WTC11 (cell line): ENCODE results near the gene FATE1. TPM values are rescaled to one million over a fixed set of nuclear protein-coding genes. Genes with fewer than 3 reads are reported as not detected.

ENCODE experiments used
- ATAC-seq: fragments of 200-7000 bp; cut with Tn5 transposase; 2 replicates; pipeline ENCODE4 v1.10.0; 2021; ENCODE audit warnings: mild to moderate bottlenecking, moderate library complexity
- CTCF ChIA-PET: fragments of 300-600 bp; sonication (Branson Sonifier 250); formaldehyde crosslinking; loops from one replicate; lab custom pipeline; 2021; ENCODE audit warnings: antibody characterized with exemption; lab: Charles Lee
- POLR2A ChIA-PET: fragments of 350-600 bp; sonication (Branson Sonifier 250); formaldehyde crosslinking; loops from one replicate; lab custom pipeline; 2021; ENCODE audit warnings: antibody characterized with exemption; lab: Charles Lee
- DNase-seq: peaks from one replicate; pipeline ENCODE4 v3.0.0; 2021; ENCODE audit warnings: low spot score
- H3K27ac Mint-ChIP-seq: 2 replicates; pipeline ENCODE4 v1.8.0; 2021; ENCODE audit warnings: mixed read lengths
- H3K27me3 Mint-ChIP-seq: 2 replicates; pipeline ENCODE4 v1.8.0; 2021; ENCODE audit warnings: low read depth, mild to moderate bottlenecking, moderate library complexity, mixed read lengths
- H3K36me3 Mint-ChIP-seq: 2 replicates; pipeline ENCODE4 v1.8.0; 2021; ENCODE audit warnings: mixed read lengths
- H3K4me1 Mint-ChIP-seq: 2 replicates; pipeline ENCODE4 v1.8.0; 2022; ENCODE audit warnings: mixed read lengths
- H3K4me3 Mint-ChIP-seq: 2 replicates; pipeline ENCODE4 v1.8.0; 2021; ENCODE audit warnings: mild to moderate bottlenecking, moderate library complexity, mixed read lengths
- H3K9me3 Mint-ChIP-seq: 2 replicates; pipeline ENCODE4 v1.8.0; 2021; ENCODE audit warnings: mixed read lengths
- CBFB ChIP-seq: sonication (generic); formaldehyde crosslinking; IDR thresholded peaks from 2 replicates; pipeline ENCODE4 v1.8.1; 2022; ENCODE audit warnings: mild to moderate bottlenecking, low read depth, missing genetic modification reagents
- ELF4 ChIP-seq: sonication (generic); formaldehyde crosslinking; IDR thresholded peaks from 2 replicates; pipeline ENCODE4 v1.8.1; 2022; ENCODE audit warnings: low read depth, mild to moderate bottlenecking, moderate library complexity, missing genetic modification reagents
- FOXK1 ChIP-seq: sonication (generic); formaldehyde crosslinking; IDR thresholded peaks from 2 replicates; pipeline ENCODE4 v1.8.0; 2022; ENCODE audit warnings: mild to moderate bottlenecking, moderate library complexity, missing genetic modification reagents
- GTF2I ChIP-seq: fragments of 250-450 bp; sonication (Bioruptor Pico); conservative IDR thresholded peaks from 2 replicates; pipeline ENCODE4 v1.4.0; 2021; ENCODE audit warnings: mild to moderate bottlenecking
- IRF2 ChIP-seq: sonication (generic); formaldehyde crosslinking; IDR thresholded peaks from 2 replicates; pipeline ENCODE4 v1.8.0; 2022; ENCODE audit warnings: low read depth, missing genetic modification reagents, borderline replicate concordance
- JUN ChIP-seq: sonication (generic); formaldehyde crosslinking; IDR thresholded peaks from 2 replicates; pipeline ENCODE4 v1.8.0; 2023; ENCODE audit warnings: mild to moderate bottlenecking, missing genetic modification reagents
- MXD4 ChIP-seq: fragments of 250-450 bp; sonication (Bioruptor Pico); IDR thresholded peaks from 2 replicates; pipeline ENCODE4 v1.8.0; 2021; ENCODE audit warnings: mild to moderate bottlenecking, moderate library complexity, borderline replicate concordance
- NFATC4 ChIP-seq: fragments of 250-450 bp; sonication (Bioruptor Pico); IDR thresholded peaks from 2 replicates; pipeline ENCODE4 v1.9.0; 2021; ENCODE audit warnings: mild to moderate bottlenecking
- SMAD4 ChIP-seq: sonication (generic); formaldehyde crosslinking; IDR thresholded peaks from 2 replicates; pipeline ENCODE4 v1.8.0; 2022; ENCODE audit warnings: mild to moderate bottlenecking, missing genetic modification reagents
- TCF7 ChIP-seq: sonication (generic); formaldehyde crosslinking; IDR thresholded peaks from 2 replicates; pipeline ENCODE4 v1.8.0; 2022; ENCODE audit warnings: mild to moderate bottlenecking, low read depth, missing genetic modification reagents, moderate library complexity
- TEAD4 ChIP-seq: sonication (generic); formaldehyde crosslinking; IDR thresholded peaks from 2 replicates; pipeline ENCODE4 v1.8.0; 2022; ENCODE audit warnings: mild to moderate bottlenecking, missing genetic modification reagents
- TP53 ChIP-seq: sonication (generic); formaldehyde crosslinking; IDR thresholded peaks from 2 replicates; pipeline ENCODE4 v1.8.1; 2023; ENCODE audit warnings: mild to moderate bottlenecking, missing genetic modification reagents
- ZNF121 ChIP-seq: sonication (generic); formaldehyde crosslinking; IDR thresholded peaks from 2 replicates; pipeline ENCODE4 v1.8.0; 2023; ENCODE audit warnings: missing genetic modification reagents
- ZNF219 ChIP-seq: sonication (generic); formaldehyde crosslinking; IDR thresholded peaks from 2 replicates; pipeline ENCODE4 v1.8.0; 2023; ENCODE audit warnings: missing genetic modification reagents, mild to moderate bottlenecking, borderline replicate concordance
- ZNF263 ChIP-seq: sonication (generic); formaldehyde crosslinking; IDR thresholded peaks from 2 replicates; pipeline ENCODE4 v1.8.1; 2022; ENCODE audit warnings: low read depth, mild to moderate bottlenecking, moderate library complexity, missing genetic modification reagents
- ZNF671 ChIP-seq: fragments of 250-450 bp; sonication (Bioruptor Pico); IDR thresholded peaks from 2 replicates; pipeline ENCODE4 v1.8.0; 2021; ENCODE audit warnings: mild to moderate bottlenecking
- total RNA-seq: library from RNA; stranded (reverse); gene quantifications from 3 replicates; pipeline ENCODE4 v1.2.3, GENCODE V29; 2021
- TF ChIP-seq, protein P1 (sequence below): fragments of 250-450 bp; sonication (Bioruptor Pico); IDR thresholded peaks from 2 replicates; pipeline ENCODE4 v1.9.0; 2021; ENCODE audit warnings: moderate library complexity, mild to moderate bottlenecking, inconsistent platforms, borderline replicate concordance
- TF ChIP-seq, protein P2 (sequence below): fragments of 250-450 bp; sonication (Bioruptor Pico); conservative IDR thresholded peaks from 2 replicates; pipeline ENCODE4 v1.9.0; 2021; ENCODE audit warnings: mild to moderate bottlenecking
- TF ChIP-seq, protein P3 (sequence below): sonication (generic); formaldehyde crosslinking; IDR thresholded peaks from 2 replicates; pipeline ENCODE4 v1.8.1; 2023; ENCODE audit warnings: mild to moderate bottlenecking, missing genetic modification reagents, moderate library complexity
- TF ChIP-seq, protein P4 (sequence below): sonication (generic); formaldehyde crosslinking; IDR thresholded peaks from 2 replicates; pipeline ENCODE4 v1.8.0; 2022; ENCODE audit warnings: mild to moderate bottlenecking, missing genetic modification reagents
- TF ChIP-seq, protein P5 (sequence below): sonication (generic); formaldehyde crosslinking; IDR thresholded peaks from 2 replicates; pipeline ENCODE4 v1.8.0; 2023; ENCODE audit warnings: mild to moderate bottlenecking, missing genetic modification reagents
- TF ChIP-seq, protein P6 (sequence below): fragments of 250-450 bp; sonication (Bioruptor Pico); IDR thresholded peaks from 2 replicates; pipeline ENCODE4 v1.9.0; 2021; ENCODE audit warnings: mild to moderate bottlenecking
- TF ChIP-seq, protein P7 (sequence below): sonication (generic); formaldehyde crosslinking; IDR thresholded peaks from 2 replicates; pipeline ENCODE4 v1.8.0; 2023; ENCODE audit warnings: missing genetic modification reagents, mild to moderate bottlenecking, borderline replicate concordance

FATE1 gene
- total RNA-seq, 1 experiment from 2014 or later: not detected

DNA sequence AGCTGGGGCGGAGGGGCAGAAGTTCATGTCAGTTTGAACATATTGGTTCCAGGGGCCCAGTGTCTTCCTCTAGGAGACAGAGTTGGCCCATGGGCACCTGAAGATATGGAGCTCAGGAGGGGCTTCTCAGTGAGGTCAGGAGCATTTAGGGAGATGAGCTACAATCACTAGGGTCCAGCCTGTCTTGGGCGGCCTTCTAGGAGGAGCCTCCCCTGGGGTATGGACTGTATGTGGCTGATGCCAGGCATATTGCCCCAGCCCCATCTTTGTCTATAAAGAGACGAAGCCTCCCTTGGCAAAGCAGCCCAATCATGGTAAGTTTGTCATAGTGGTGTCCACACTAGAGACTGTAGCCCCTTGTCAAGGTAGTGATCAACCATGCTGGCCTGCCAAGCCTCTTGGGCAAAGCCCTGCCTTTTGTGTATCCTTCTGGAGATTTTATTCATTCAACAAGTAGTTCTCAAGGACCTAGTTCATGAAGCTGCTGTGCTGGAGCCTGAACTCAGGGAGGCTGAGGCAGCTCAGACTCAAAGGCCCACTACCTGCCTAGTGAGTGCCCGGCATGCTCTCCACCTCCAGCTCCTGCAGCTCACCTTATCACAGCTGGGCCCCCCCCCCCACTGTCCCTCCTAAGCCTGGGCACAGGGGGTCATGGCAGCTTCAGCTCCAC lies 13.4 kb downstream of the FATE1 start (continued):
- TF ChIP-seq ELF4 (CRISPR knock-in tag) (no peak), IRF2 (CRISPR knock-in tag) (no peak), SMAD4 (no peak)
- TF ChIP-seq, protein P1, sequence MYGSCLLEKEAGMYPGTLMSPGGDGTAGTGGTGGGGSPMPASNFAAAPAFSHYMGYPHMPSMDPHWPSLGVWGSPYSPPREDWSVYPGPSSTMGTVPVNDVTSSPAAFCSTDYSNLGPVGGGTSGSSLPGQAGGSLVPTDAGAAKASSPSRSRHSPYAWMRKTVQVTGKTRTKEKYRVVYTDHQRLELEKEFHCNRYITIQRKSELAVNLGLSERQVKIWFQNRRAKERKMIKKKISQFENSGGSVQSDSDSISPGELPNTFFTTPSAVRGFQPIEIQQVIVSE (CRISPR knock-in tag): no peak

DNA sequence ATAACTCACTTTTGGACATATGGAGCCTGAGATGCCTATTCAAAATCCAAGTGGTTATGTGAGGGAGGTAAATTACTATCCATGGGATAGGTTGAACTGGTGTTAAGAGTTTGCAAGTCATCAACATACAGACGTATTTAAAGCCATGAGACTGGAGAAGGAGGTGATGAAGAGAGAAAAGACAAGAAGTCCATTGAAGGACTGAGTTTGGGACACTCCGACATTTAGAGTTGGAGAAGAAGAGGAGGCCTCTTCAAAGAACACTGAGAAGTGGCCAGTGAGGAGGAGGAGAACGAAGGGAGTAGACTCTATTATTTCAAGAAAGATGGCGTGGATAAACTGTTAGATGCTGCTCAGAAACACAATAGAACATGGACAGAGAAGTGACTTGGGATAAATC lies 18.6 kb downstream of the FATE1 start, which contains the start of gene CNGA2:
CNGA2 (plus strand) TSS at position 301 of the 400 bp plus-strand sequence. CDS start 3,738 bp downstream, outside the sequence.
- ATAC-seq: no peak
- no peaks in the 10 kb centered on the region for H3K4me1 Mint-ChIP-seq
- H3K27ac Mint-ChIP-seq: no peak within 1 kb of the TSS
- H3K27me3 Mint-ChIP-seq: no peaks in the 10 kb centered on the region; the same call in none of the 2 replicates
- no peak within 1 kb of the TSS for H3K4me3 Mint-ChIP-seq
- no peaks in the 10 kb centered on the region for H3K36me3 Mint-ChIP-seq
- H3K9me3 Mint-ChIP-seq: 0 out of 2 replicates have a peak, but pooled peaks cover 6% of the 10 kb centered on the region
- POLR2A ChIA-PET: no interaction called here
- no peak for TF ChIP-seq TEAD4 (CRISPR knock-in tag)
- no peak for TF ChIP-seq ZNF219
- TF ChIP-seq JUN (CRISPR knock-in tag): no peak
- TF ChIP-seq, protein P2, sequence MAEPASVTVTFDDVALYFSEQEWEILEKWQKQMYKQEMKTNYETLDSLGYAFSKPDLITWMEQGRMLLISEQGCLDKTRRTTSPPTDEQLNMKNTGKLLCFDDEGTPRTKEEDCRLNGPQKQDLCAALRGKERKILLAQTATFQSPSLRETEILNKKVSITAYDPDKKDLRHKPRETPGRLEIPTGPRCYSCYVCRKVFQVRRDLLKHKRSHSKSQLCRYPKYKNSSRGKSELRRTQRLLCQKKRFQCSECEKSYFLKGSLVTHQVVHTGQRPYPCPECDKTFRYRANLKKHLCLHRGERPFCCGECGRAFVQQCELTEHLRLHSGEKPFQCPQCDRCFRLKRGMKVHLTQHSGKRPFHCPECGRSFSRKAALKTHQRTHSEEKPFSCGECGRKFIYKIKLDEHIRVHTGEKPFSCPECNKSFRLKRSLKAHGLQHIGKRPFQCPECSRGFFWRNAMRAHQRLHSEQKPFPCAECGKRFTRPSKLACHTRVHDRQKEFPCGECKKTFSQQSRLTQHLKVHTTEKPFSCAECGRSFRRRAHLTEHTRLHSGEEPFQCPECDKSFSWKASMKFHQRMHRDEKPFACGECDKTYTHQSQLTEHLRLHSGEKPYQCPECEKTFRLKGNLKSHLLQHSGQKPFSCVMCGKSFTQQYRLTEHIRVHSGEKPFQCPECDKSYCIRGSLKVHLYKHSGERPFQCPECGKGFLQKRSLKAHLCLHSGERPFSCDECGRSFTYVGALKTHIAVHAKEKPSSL (CRISPR knock-in tag): no peak
- no peak for TF ChIP-seq CBFB
- no peak for TF ChIP-seq TP53 (CRISPR knock-in tag)
- TF ChIP-seq FOXK1 (CRISPR knock-in tag): no peak
- TF ChIP-seq, protein P3, sequence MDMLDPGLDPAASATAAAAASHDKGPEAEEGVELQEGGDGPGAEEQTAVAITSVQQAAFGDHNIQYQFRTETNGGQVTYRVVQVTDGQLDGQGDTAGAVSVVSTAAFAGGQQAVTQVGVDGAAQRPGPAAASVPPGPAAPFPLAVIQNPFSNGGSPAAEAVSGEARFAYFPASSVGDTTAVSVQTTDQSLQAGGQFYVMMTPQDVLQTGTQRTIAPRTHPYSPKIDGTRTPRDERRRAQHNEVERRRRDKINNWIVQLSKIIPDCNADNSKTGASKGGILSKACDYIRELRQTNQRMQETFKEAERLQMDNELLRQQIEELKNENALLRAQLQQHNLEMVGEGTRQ (CRISPR knock-in tag): no peak
- TF ChIP-seq, protein P4, sequence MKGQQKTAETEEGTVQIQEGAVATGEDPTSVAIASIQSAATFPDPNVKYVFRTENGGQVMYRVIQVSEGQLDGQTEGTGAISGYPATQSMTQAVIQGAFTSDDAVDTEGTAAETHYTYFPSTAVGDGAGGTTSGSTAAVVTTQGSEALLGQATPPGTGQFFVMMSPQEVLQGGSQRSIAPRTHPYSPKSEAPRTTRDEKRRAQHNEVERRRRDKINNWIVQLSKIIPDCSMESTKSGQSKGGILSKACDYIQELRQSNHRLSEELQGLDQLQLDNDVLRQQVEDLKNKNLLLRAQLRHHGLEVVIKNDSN (CRISPR knock-in tag): no peak
- no peak for TF ChIP-seq ZNF121
- no peak for TF ChIP-seq NFATC4 (CRISPR knock-in tag)
- TF ChIP-seq MXD4: no peak
- no peak for TF ChIP-seq ZNF263
- no peak for DNase-seq
- CTCF ChIA-PET: no interaction called here

DNA sequence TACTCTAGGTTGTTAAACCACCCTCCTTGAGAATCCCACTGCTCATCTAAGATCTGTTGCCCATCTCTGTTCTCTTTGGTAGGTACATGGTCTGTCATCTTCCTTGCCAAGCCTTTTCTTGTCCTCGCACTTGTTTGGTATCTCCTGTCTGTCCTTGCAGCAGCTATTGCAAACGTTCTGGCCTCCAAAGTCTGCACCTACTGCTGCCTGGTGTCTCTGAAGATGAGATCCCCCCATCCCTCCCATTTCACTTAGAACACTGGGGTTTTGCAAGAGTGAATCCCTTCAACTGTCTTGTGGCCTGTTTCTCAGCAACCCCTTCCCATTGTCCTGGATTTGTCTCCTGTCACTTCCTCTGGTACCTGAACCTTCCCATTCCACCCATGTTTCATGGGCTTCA lies 19.4 kb downstream of the FATE1 start:
- ChIA-PET CTCF (no interaction called here), POLR2A (no interaction called here)
- DNase-seq (no peak), ATAC-seq (no peak)
- no peaks in the 10 kb centered on the region for H3K36me3 Mint-ChIP-seq
- H3K9me3 Mint-ChIP-seq: 0 out of 2 replicates have a peak, but pooled peaks cover 6% of the 10 kb centered on the region
- H3K4me3 Mint-ChIP-seq: no peak overlapping the region
- no peaks in the 10 kb centered on the region for H3K4me1 Mint-ChIP-seq
- H3K27me3 Mint-ChIP-seq: no peaks in the 10 kb centered on the region; the same call in none of the 2 replicates
- H3K27ac Mint-ChIP-seq: no peak overlapping the region
- TF ChIP-seq, protein P5, sequence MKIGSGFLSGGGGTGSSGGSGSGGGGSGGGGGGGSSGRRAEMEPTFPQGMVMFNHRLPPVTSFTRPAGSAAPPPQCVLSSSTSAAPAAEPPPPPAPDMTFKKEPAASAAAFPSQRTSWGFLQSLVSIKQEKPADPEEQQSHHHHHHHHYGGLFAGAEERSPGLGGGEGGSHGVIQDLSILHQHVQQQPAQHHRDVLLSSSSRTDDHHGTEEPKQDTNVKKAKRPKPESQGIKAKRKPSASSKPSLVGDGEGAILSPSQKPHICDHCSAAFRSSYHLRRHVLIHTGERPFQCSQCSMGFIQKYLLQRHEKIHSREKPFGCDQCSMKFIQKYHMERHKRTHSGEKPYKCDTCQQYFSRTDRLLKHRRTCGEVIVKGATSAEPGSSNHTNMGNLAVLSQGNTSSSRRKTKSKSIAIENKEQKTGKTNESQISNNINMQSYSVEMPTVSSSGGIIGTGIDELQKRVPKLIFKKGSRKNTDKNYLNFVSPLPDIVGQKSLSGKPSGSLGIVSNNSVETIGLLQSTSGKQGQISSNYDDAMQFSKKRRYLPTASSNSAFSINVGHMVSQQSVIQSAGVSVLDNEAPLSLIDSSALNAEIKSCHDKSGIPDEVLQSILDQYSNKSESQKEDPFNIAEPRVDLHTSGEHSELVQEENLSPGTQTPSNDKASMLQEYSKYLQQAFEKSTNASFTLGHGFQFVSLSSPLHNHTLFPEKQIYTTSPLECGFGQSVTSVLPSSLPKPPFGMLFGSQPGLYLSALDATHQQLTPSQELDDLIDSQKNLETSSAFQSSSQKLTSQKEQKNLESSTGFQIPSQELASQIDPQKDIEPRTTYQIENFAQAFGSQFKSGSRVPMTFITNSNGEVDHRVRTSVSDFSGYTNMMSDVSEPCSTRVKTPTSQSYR (CRISPR knock-in tag): no peak
- TF ChIP-seq GTF2I (no peak), TCF7 (CRISPR knock-in tag) (no peak), ZNF671 (CRISPR knock-in tag) (no peak)
- TF ChIP-seq, protein P6, sequence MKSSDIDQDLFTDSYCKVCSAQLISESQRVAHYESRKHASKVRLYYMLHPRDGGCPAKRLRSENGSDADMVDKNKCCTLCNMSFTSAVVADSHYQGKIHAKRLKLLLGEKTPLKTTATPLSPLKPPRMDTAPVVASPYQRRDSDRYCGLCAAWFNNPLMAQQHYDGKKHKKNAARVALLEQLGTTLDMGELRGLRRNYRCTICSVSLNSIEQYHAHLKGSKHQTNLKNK (CRISPR knock-in tag): no peak
- TF ChIP-seq, protein P7, sequence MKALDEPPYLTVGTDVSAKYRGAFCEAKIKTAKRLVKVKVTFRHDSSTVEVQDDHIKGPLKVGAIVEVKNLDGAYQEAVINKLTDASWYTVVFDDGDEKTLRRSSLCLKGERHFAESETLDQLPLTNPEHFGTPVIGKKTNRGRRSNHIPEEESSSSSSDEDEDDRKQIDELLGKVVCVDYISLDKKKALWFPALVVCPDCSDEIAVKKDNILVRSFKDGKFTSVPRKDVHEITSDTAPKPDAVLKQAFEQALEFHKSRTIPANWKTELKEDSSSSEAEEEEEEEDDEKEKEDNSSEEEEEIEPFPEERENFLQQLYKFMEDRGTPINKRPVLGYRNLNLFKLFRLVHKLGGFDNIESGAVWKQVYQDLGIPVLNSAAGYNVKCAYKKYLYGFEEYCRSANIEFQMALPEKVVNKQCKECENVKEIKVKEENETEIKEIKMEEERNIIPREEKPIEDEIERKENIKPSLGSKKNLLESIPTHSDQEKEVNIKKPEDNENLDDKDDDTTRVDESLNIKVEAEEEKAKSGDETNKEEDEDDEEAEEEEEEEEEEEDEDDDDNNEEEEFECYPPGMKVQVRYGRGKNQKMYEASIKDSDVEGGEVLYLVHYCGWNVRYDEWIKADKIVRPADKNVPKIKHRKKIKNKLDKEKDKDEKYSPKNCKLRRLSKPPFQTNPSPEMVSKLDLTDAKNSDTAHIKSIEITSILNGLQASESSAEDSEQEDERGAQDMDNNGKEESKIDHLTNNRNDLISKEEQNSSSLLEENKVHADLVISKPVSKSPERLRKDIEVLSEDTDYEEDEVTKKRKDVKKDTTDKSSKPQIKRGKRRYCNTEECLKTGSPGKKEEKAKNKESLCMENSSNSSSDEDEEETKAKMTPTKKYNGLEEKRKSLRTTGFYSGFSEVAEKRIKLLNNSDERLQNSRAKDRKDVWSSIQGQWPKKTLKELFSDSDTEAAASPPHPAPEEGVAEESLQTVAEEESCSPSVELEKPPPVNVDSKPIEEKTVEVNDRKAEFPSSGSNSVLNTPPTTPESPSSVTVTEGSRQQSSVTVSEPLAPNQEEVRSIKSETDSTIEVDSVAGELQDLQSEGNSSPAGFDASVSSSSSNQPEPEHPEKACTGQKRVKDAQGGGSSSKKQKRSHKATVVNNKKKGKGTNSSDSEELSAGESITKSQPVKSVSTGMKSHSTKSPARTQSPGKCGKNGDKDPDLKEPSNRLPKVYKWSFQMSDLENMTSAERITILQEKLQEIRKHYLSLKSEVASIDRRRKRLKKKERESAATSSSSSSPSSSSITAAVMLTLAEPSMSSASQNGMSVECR (CRISPR knock-in tag): no peak
